Breast epithelium (tissue), 4 donors: ENCODE data around the gene OR7A10. TPM values are rescaled to one million over a fixed set of nuclear protein-coding genes. Genes with fewer than 3 reads are reported as not detected.
"Not testable (repeated sequence)": the region's sequence is repeated elsewhere in the genome, so short reads cannot be mapped to it uniquely, and the experiment has no call there.

Source experiments
- DNase-seq, 2 donors: peaks; one replicate each; pipeline ENCODE4 v3.0.0-alpha.2; 2019; ENCODE audit warnings: low spot score in 2 of 2
- H3K27ac ChIP-seq, 2 donors: fragments of 200-600 bp; sonication (generic) in 1 of 2; one replicate each; pipeline ENCODE4 v1.5.1; 2016 to 2019; ENCODE audit warnings: mild to moderate bottlenecking in 1 of 2
- H3K27me3 ChIP-seq, 2 donors: fragments of 200-600 bp; sonication (generic) in 1 of 2; one replicate each; pipeline versions ENCODE4 v1.5.1 to v1.6.0; 2017 to 2019; ENCODE audit warnings: control low read depth in 1 of 2, mild to moderate bottlenecking in 1 of 2
- H3K36me3 ChIP-seq: fragments of 200-600 bp; one replicate; pipeline ENCODE4 v1.5.1; 2019
- H3K4me1 ChIP-seq, 2 donors: fragments of 200-600 bp; sonication (generic); one replicate each; pipeline ENCODE4 v1.5.1; 2016 to 2019; ENCODE audit warnings: control low read depth in 1 of 2
- H3K4me3 ChIP-seq, 3 donors: fragments of 200-600 bp; sonication (generic); 1 replicate in 2 of 3; 2 replicates in 1 of 3; pipeline ENCODE4 v1.5.1; 2016 to 2019; ENCODE audit warnings: mild to moderate bottlenecking in 3 of 3, moderate library complexity in 2 of 3
- H3K9me3 ChIP-seq, 2 donors: fragments of 200-600 bp; sonication (generic) in 1 of 2; one replicate each; pipeline ENCODE4 v1.5.1; 2016 to 2019; ENCODE audit warnings: control low read depth in 1 of 2
- POLR2A ChIP-seq: fragments of 450-650 bp; IDR thresholded peaks from one replicate; pipeline ENCODE4 v1.6.1; 2016; ENCODE audit warnings: antibody characterized with exemption, mild to moderate bottlenecking, moderate library complexity
- POLR2AphosphoS5 ChIP-seq, 3 donors: sonication (generic); formaldehyde crosslinking; IDR thresholded peaks; one replicate each; pipeline ENCODE4 v1.6.1; 2017; ENCODE audit warnings: antibody characterized with exemption in 3 of 3
- intact Hi-C: fragments of 100-400 bp; cut with DNase I; formaldehyde crosslinking; loops from one replicate; pipeline ENCODE4 v1.15.1; 2023; ENCODE audit warnings: low total_unique reads
- total RNA-seq, 3 donors: library from RNA; depleted of rRNA; stranded (reverse); fragments of >200 nt; gene quantifications; one replicate each; pipeline ENCODE4 v1.1.0, GENCODE V29; 2016
- TF ChIP-seq, protein P1 (sequence below), 3 donors: fragments of 450-650 bp; IDR thresholded peaks; one replicate each; pipeline ENCODE4 v1.5.1; 2016 to 2017; ENCODE audit warnings: antibody characterized with exemption in 3 of 3, mild to moderate bottlenecking in 3 of 3, moderate library complexity in 3 of 3

The OR7A10 gene
- total RNA-seq, 3 donors from 2014 or later, result not detected

DNA sequence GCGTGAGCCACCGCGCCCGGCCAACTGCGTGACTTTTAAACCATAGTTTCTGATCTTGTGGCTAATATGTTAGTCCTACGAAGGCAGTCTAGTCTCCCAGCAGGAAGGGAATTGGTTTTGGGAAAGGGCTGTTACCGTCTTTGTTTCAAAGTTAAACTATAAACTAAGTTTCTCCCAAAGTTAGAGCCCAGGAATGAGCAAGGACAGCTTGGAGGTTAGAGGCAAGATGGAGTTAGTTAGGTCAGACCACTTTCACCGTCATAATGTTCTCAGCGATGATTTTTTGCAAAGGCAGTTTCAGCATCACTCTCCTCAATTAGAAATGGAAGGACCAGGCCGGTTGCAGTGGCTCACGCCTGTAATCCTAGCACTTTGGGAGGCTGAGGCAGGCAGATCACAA is 52.7 kb downstream of the OR7A10 start:
- no peak for DNase-seq
- Histone ChIP-seq H3K36me3 (no peaks in the 10 kb centered on the region), H3K27me3 (no peaks in the 10 kb centered on the region), H3K4me3 (no peak overlapping the region), H3K4me1 (no peaks in the 10 kb centered on the region), H3K27ac (no peak overlapping the region), H3K9me3 (no peaks in the 10 kb centered on the region)
- TF ChIP-seq POLR2AphosphoS5 (IDR thresholded peaks at IDR 0.05) (no peak), POLR2A (no peak)
- TF ChIP-seq, protein P1, sequence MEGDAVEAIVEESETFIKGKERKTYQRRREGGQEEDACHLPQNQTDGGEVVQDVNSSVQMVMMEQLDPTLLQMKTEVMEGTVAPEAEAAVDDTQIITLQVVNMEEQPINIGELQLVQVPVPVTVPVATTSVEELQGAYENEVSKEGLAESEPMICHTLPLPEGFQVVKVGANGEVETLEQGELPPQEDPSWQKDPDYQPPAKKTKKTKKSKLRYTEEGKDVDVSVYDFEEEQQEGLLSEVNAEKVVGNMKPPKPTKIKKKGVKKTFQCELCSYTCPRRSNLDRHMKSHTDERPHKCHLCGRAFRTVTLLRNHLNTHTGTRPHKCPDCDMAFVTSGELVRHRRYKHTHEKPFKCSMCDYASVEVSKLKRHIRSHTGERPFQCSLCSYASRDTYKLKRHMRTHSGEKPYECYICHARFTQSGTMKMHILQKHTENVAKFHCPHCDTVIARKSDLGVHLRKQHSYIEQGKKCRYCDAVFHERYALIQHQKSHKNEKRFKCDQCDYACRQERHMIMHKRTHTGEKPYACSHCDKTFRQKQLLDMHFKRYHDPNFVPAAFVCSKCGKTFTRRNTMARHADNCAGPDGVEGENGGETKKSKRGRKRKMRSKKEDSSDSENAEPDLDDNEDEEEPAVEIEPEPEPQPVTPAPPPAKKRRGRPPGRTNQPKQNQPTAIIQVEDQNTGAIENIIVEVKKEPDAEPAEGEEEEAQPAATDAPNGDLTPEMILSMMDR (IDR thresholded peaks at IDR 0.05), result no peak
- intact Hi-C loops, result no loop called here

DNA sequence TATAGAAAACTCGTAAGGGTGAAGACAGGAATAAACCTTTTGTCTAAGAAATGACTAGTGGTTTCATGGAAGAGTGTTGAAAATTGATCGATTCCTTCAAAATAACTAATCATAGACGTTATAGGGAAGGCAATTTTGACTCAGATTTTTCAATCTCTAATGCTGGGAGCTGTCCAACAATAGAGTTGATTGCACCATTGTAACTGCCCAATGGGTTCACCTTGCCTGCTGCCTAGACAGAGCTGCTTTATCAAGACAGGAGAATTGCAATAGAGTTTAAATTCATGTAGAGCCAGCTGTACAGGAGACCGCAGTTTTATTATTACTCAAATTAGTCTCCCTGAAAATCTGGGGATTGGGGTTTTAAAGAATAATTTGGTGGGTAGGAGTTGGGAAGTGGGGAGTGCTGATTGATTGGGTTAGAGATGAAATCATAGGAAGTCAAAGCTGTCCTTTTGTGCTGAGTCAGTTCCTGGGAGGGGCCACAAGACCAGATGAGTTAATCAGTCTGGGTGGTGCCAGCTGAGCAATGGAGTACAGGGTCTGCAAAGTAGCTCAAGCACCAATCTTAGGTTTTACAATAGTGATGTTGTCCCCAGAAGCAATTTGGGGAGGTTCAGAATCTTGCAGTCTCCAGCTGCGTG is 53.5 kb downstream of the OR7A10 start:
- Histone ChIP-seq H3K27me3 (no peaks in the 10 kb centered on the region), H3K9me3 (no peaks in the 10 kb centered on the region), H3K4me1 (no peaks in the 10 kb centered on the region), H3K27ac (no peak overlapping the region), H3K36me3 (no peaks in the 10 kb centered on the region), H3K4me3 (no peak overlapping the region)
- DNase-seq, result no peak
- TF ChIP-seq POLR2AphosphoS5 (IDR thresholded peaks at IDR 0.05), result no peak
- TF ChIP-seq POLR2A, result no peak
- TF ChIP-seq, protein P1 (IDR thresholded peaks at IDR 0.05), result no peak
- intact Hi-C loops, result no loop called here

DNA sequence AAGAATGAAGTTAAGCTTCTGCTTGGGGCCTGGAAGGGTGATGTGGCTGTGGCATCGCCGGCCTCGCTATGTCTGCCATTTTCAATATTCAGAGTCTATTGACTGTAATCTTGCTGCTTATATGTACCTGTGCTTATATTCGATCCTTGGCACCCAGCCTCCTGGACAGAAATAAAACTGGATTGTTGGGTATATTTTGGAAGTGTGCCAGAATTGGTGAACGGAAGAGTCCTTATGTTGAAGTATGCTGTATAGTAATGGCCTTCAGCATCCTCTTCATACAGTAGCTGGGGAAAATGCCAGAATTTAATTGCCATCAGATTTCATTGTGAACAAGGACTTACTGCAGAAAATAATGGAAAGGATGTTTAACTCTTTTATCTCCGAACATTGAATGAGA is 56.5 kb downstream of the OR7A10 start:
- H3K27ac ChIP-seq, H3K4me3 ChIP-seq, H3K27me3 ChIP-seq, intact Hi-C loops, DNase-seq, H3K36me3 ChIP-seq, H3K4me1 ChIP-seq, H3K9me3 ChIP-seq: not testable (repeated sequence)

Other genes starting within 250 kb of the OR7A10 start
- under 1 TPM in 1 of 3 donors, not detected in 2; 0.44 TPM for gene ADGRE3, start 174.1 kb downstream of the OR7A10 start, total RNA-seq
- gene ZNF333, start 158.9 kb downstream of the OR7A10 start, total RNA-seq, result 10 to 100 TPM; 28.5 to 31.6 (median 29.4) TPM
- gene ADGRE2, start 70.4 kb downstream of the OR7A10 start, total RNA-seq, result 10 to 100 TPM in 1 of 3 donors, 1 to 10 TPM in 2; 1.9 to 32.1 (median 9.8) TPM
- gene OR7A5, start 13.7 kb downstream of the OR7A10 start, total RNA-seq, result 1 to 10 TPM in 1 of 3 donors, under 1 TPM in 1, not detected in 1; 0.33 to 1.3 TPM
- 1 to 10 TPM in 1 of 3 donors, under 1 TPM in 1, not detected in 1; 0.98 to 1.5 TPM for gene OR7C1, start 13.7 kb downstream of the OR7A10 start, total RNA-seq
- gene OR7A17, start 37.2 kb upstream of the OR7A10 start, total RNA-seq, result not detected
- gene OR7C2, start 92.6 kb upstream of the OR7A10 start, total RNA-seq, result not detected
- gene SLC1A6, start 130.9 kb upstream of the OR7A10 start, total RNA-seq, result not detected
- gene CASP14, start 200.6 kb upstream of the OR7A10 start, total RNA-seq, result under 1 TPM in 1 of 3 donors, not detected in 2; 0.29 TPM
- gene OR1I1, start 233.3 kb upstream of the OR7A10 start, total RNA-seq, result not detected